ENCODE data around the gene PLA2G3.

Gene PLA2G3

DNA sequence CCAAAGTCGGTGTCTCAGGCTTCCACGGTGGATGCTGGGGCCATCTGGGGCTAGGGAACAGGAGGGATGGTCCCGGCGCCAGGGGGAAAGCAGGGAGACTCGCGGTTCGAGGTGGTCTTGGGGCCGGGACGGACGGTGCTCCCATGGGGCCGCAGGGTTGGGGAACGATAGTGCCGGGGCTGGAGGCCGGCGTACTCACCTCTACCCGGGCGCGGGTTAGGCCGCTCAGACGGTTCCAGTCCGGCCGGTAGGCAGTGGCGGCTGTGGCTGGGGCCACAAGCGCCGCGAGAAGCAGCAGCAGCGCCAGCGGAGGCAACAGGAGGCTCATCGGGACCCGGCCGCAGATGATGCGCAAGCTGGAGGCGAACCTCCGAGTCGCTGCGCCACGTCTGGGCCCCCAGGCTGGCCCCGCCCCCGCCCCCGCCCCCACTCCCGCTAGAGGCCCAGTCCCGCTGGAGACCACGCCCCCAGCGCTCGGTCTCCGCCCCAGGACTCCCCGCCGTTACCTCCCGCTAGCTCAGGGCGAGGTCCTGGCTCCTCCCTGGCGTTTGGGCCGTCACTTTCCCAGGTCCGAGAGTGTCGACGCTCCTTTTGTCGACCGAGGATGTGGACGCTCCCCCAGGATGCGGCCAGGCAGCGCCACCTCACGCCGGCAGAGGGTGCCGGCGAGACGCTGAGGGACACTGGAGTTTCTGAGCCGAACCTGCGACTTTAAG lies 33.0 kb downstream of the PLA2G3 start, which contains the start of gene SELENOM:
Gene SELENOM, minus strand, starts transcription at position 391 of the 716 bp plus-strand sequence. Its CDS starts 63 bp downstream, at position 328.
- peak within 1 kb of the TSS; percentile 95 for H2AFZ ChIP-seq (ENCODE audit: low read length)

DNA sequence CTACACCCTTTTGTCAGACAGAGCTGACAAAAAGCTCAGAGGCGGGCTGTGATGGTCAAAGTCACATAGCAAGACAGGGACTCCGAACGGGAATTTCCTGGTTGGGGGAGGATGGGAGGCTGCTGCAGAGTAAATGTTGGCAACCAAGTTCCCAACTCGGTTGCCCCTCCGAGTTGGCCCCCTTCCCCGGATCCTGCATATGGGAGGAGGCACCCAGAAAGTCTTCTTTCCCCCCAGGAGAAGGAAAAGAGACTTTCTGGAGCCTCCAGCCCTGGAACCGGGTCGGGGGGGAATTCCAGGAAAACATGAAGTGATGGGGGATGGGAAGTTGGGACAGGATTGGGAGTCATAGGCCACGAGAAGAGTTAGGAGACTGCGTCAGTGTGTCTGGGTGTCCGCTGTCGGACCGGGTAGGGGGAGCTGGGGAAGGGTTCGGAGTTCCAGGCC lies 33.6 kb downstream of the PLA2G3 start:
- Histone ChIP-seq H3K79me2 (ENCODE audit: insufficient read depth, low read length) (no peaks in the 10 kb centered on the region), H3K4me2 (ENCODE audit: low read depth, low read length, poor library complexity, severe bottlenecking) (no peak overlapping the region), H3K27me3 (ENCODE audit: insufficient read depth, low read length, poor library complexity, severe bottlenecking) (no peaks in the 10 kb centered on the region), H3K4me1 (ENCODE audit: insufficient read depth, low read length, poor library complexity, severe bottlenecking) (peaks cover 3% of the 10 kb centered on the region), H3K36me3 (ENCODE audit: insufficient read depth, low read length) (no peaks in the 10 kb centered on the region), H3K9me2 (replicated peaks; ENCODE audit: low read depth, low read length) (no peaks in the 10 kb centered on the region), H4K20me1 (ENCODE audit: insufficient read depth, low read length, poor library complexity, severe bottlenecking) (no peaks in the 10 kb centered on the region), H3K9me3 (ENCODE audit: insufficient read depth, low read depth, low read length) (no peaks in the 10 kb centered on the region), H3K4me3 (ENCODE audit: low read length, poor library complexity, severe bottlenecking) (no peak overlapping the region), H2AFZ (ENCODE audit: low read length) (no peak overlapping the region), H3F3A (ENCODE audit: low read depth) (no peaks in the 10 kb centered on the region), H3K9ac (ENCODE audit: low read depth, low read length, poor library complexity, severe bottlenecking) (no peak overlapping the region)
- no peak for TF ChIP-seq EZH2phosphoT487 (IDR thresholded peaks at IDR 0.05; ENCODE audit: borderline replicate concordance)
- TF ChIP-seq, protein P1, sequence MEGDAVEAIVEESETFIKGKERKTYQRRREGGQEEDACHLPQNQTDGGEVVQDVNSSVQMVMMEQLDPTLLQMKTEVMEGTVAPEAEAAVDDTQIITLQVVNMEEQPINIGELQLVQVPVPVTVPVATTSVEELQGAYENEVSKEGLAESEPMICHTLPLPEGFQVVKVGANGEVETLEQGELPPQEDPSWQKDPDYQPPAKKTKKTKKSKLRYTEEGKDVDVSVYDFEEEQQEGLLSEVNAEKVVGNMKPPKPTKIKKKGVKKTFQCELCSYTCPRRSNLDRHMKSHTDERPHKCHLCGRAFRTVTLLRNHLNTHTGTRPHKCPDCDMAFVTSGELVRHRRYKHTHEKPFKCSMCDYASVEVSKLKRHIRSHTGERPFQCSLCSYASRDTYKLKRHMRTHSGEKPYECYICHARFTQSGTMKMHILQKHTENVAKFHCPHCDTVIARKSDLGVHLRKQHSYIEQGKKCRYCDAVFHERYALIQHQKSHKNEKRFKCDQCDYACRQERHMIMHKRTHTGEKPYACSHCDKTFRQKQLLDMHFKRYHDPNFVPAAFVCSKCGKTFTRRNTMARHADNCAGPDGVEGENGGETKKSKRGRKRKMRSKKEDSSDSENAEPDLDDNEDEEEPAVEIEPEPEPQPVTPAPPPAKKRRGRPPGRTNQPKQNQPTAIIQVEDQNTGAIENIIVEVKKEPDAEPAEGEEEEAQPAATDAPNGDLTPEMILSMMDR (conservative IDR thresholded peaks at IDR 0.05; ENCODE audit: low read length) = no peak

More for the DNA sequence above, 33.0 kb downstream of the PLA2G3 start, which contains the start of gene SELENOM:
- peak within 1 kb of the TSS; percentile 40 for H3K9ac ChIP-seq (ENCODE audit: low read depth, low read length, poor library complexity, severe bottlenecking)
- H3K4me2 ChIP-seq (ENCODE audit: low read depth, low read length, poor library complexity, severe bottlenecking) = peak within 1 kb of the TSS; percentile 83
- no peaks in the 10 kb centered on the region for H3K9me3 ChIP-seq (ENCODE audit: insufficient read depth, low read depth, low read length)
- H3F3A ChIP-seq (ENCODE audit: low read depth) = no peaks in the 10 kb centered on the region
- peaks cover 3% of the 10 kb centered on the region for H3K4me1 ChIP-seq (ENCODE audit: insufficient read depth, low read length, poor library complexity, severe bottlenecking)
- no peaks in the 10 kb centered on the region for H3K79me2 ChIP-seq (ENCODE audit: insufficient read depth, low read length)
- no peaks in the 10 kb centered on the region for H3K27me3 ChIP-seq (ENCODE audit: insufficient read depth, low read length, poor library complexity, severe bottlenecking)
- no peak for TF ChIP-seq EZH2phosphoT487 (IDR thresholded peaks at IDR 0.05; ENCODE audit: borderline replicate concordance)
- TF ChIP-seq, protein P1 (conservative IDR thresholded peaks at IDR 0.05; ENCODE audit: low read length) = peak; percentile 95
- no peaks in the 10 kb centered on the region for H4K20me1 ChIP-seq (ENCODE audit: insufficient read depth, low read length, poor library complexity, severe bottlenecking)
- H3K4me3 ChIP-seq (ENCODE audit: low read length, poor library complexity, severe bottlenecking) = peak within 1 kb of the TSS; percentile 71
- no peaks in the 10 kb centered on the region for H3K9me2 ChIP-seq (replicated peaks; ENCODE audit: low read depth, low read length)
- no peaks in the 10 kb centered on the region for H3K36me3 ChIP-seq (ENCODE audit: insufficient read depth, low read length)

- Histone ChIP-seq H3K9me2 (replicated peaks; ENCODE audit: low read depth, low read length) (no peaks in the 10 kb centered on the region), H3K9me3 (ENCODE audit: insufficient read depth, low read depth, low read length) (no peaks in the 10 kb centered on the region), H3K9ac (ENCODE audit: low read depth, low read length, poor library complexity, severe bottlenecking) (no peak overlapping the region), H3F3A (ENCODE audit: low read depth) (no peaks in the 10 kb centered on the region), H2AFZ (ENCODE audit: low read length) (no peak overlapping the region), H3K4me2 (ENCODE audit: low read depth, low read length, poor library complexity, severe bottlenecking) (no peak overlapping the region), H4K20me1 (ENCODE audit: insufficient read depth, low read length, poor library complexity, severe bottlenecking) (no peaks in the 10 kb centered on the region), H3K4me1 (ENCODE audit: insufficient read depth, low read length, poor library complexity, severe bottlenecking) (peaks cover 3% of the 10 kb centered on the region), H3K27me3 (ENCODE audit: insufficient read depth, low read length, poor library complexity, severe bottlenecking) (no peaks in the 10 kb centered on the region), H3K79me2 (ENCODE audit: insufficient read depth, low read length) (no peaks in the 10 kb centered on the region), H3K4me3 (ENCODE audit: low read length, poor library complexity, severe bottlenecking) (no peak overlapping the region), H3K36me3 (ENCODE audit: insufficient read depth, low read length) (no peaks in the 10 kb centered on the region)
- TF ChIP-seq EZH2phosphoT487 (IDR thresholded peaks at IDR 0.05; ENCODE audit: borderline replicate concordance) = no peak
- TF ChIP-seq, protein P1 (conservative IDR thresholded peaks at IDR 0.05; ENCODE audit: low read length) = no peak
Observed at GRCh38 chr22:31106001-31106571, 34.2 kb downstream of the PLA2G3 start.
